HEK293 (cell line): Measurements from ENCODE around the gene LBH.

Experiments used
- CTCF ChIA-PET: fragments of 350-600 bp; formaldehyde crosslinking; extraction: SDS; loops from one replicate; lab custom pipeline; 2021; ENCODE audit warnings: antibody characterized with exemption; lab: Yijun Ruan, JAX
- POLR2A ChIA-PET: fragments of 300-600 bp; formaldehyde crosslinking; extraction: SDS; loops from one replicate; lab custom pipeline; 2020; ENCODE audit warnings: antibody characterized with exemption, inconsistent platforms; lab: Yijun Ruan, JAX
- H3K27ac ChIP-seq: fragments of 200-500 bp; sonication (Bioruptor generic); 2 replicates; pipeline ENCODE4 v1.5.1; 2014; ENCODE audit warnings: low read depth, low read length, control low read depth, inconsistent platforms; ENCODE audit errors: extremely low read depth
- H3K36me3 ChIP-seq, 2 experiments: fragments of 200-500 bp in 1 of 2; sonication (Bioruptor generic) in 1 of 2; 1 replicate in 1 of 2; 2 replicates in 1 of 2; pipeline ENCODE4 v1.5.1; 2014 to 2017; ENCODE audit warnings: inconsistent platforms in 2 of 2, low read length in 2 of 2; ENCODE audit not compliant: control insufficient read depth in 2 of 2, insufficient read depth in 1 of 2
- H3K4me1 ChIP-seq: fragments of 200-500 bp; sonication (Bioruptor generic); 2 replicates; pipeline ENCODE4 v1.5.1; 2014; ENCODE audit warnings: mild to moderate bottlenecking, low read length, inconsistent platforms; ENCODE audit not compliant: control insufficient read depth, insufficient read depth
- H3K4me3 ChIP-seq: 2 replicates; pipeline ENCODE4 v1.5.1; 2011; ENCODE audit warnings: low read depth, mild to moderate bottlenecking, control low read depth, low read length, moderate library complexity
- H3K9me3 ChIP-seq: fragments of 200-500 bp; sonication (Bioruptor generic); 2 replicates; pipeline ENCODE4 v1.5.1; 2014; ENCODE audit warnings: low read depth, low read length, inconsistent platforms; ENCODE audit not compliant: control insufficient read depth, insufficient read depth
- CTCF ChIP-seq: fragments of 450-650 bp; formaldehyde crosslinking; IDR thresholded peaks from 2 replicates; pipeline ENCODE4 v1.5.1; 2016; ENCODE audit warnings: missing biosample characterization, missing genetic modification characterization
- HOXA7 ChIP-seq: sonication (generic); formaldehyde crosslinking; IDR thresholded peaks from 2 replicates; pipeline ENCODE4 v1.8.1; 2022; ENCODE audit warnings: missing genetic modification reagents, borderline replicate concordance
- IKZF3 ChIP-seq: fragments of 450-650 bp; IDR thresholded peaks from 2 replicates; pipeline ENCODE4 v1.5.0; 2018; ENCODE audit warnings: missing biosample characterization, mild to moderate bottlenecking, missing genetic modification characterization, moderate library complexity
- PRDM10 ChIP-seq: fragments of 450-650 bp; formaldehyde crosslinking; IDR thresholded peaks from 2 replicates; pipeline ENCODE4 v1.5.1; 2016; ENCODE audit warnings: missing biosample characterization, missing genetic modification characterization
- REPIN1 ChIP-seq: fragments of 450-650 bp; formaldehyde crosslinking; IDR thresholded peaks from 2 replicates; pipeline ENCODE4 v1.5.1; 2017; ENCODE audit warnings: missing biosample characterization, missing genetic modification characterization, low read depth
- ZBTB17 ChIP-seq: fragments of 450-650 bp; formaldehyde crosslinking; IDR thresholded peaks from 2 replicates; pipeline ENCODE4 v1.5.1; 2016; ENCODE audit warnings: missing biosample characterization, missing genetic modification characterization
- ZIC2 ChIP-seq: fragments of 450-650 bp; formaldehyde crosslinking; IDR thresholded peaks from 2 replicates; pipeline ENCODE4 v1.5.1; 2016; ENCODE audit warnings: missing biosample characterization, missing genetic modification characterization
- ZNF248 ChIP-seq: fragments of 450-650 bp; formaldehyde crosslinking; IDR thresholded peaks from 2 replicates; pipeline ENCODE4 v1.5.1; 2017; ENCODE audit warnings: missing biosample characterization, missing genetic modification characterization
- ZNF311 ChIP-seq: fragments of 450-650 bp; formaldehyde crosslinking; IDR thresholded peaks from 2 replicates; pipeline ENCODE4 v1.5.1; 2017; ENCODE audit warnings: missing biosample characterization, missing genetic modification characterization, borderline replicate concordance
- ZNF423 ChIP-seq: fragments of 450-650 bp; formaldehyde crosslinking; IDR thresholded peaks from 2 replicates; pipeline ENCODE4 v1.5.1; 2016; ENCODE audit warnings: missing biosample characterization, missing genetic modification characterization
- ZNF518A ChIP-seq: fragments of 450-650 bp; formaldehyde crosslinking; conservative IDR thresholded peaks from 2 replicates; pipeline ENCODE4 v1.5.1; 2016; ENCODE audit warnings: low read depth, missing biosample characterization, missing genetic modification characterization
- ZNF654 ChIP-seq: fragments of 450-650 bp; formaldehyde crosslinking; IDR thresholded peaks from 2 replicates; pipeline ENCODE4 v1.5.1; 2016; ENCODE audit warnings: low read depth, missing biosample characterization, missing genetic modification characterization
- ZNF768 ChIP-seq: fragments of 450-650 bp; formaldehyde crosslinking; IDR thresholded peaks from 2 replicates; pipeline ENCODE4 v1.5.1; 2018; ENCODE audit warnings: missing biosample characterization, mild to moderate bottlenecking, missing genetic modification characterization
- TF ChIP-seq, protein P1 (sequence below): fragments of 450-650 bp; formaldehyde crosslinking; IDR thresholded peaks from 2 replicates; pipeline ENCODE4 v1.5.1; 2016; ENCODE audit warnings: missing biosample characterization, missing genetic modification characterization, low read depth

LBH gene

DNA sequence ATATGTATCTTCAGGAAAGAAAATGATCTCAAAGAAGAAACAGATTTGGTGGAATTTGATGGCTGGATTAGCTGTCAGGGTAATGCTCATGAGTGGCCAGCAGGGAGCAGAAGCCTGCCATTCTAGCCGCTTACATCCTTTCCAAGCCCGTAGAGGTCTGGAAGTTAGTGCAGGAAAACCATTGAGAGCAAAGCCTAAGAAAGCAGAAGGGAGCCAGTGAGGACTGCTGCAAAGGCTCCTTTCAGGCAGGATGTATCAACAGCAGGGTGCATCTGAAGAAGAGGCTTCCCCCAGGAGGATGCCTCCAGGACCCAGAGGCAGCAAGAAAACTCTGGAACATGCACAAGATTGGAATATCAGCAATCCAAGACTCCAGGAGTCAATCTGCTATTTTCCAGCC lies 22.9 kb upstream of the LBH start (continued):
- TF ChIP-seq, protein P1, sequence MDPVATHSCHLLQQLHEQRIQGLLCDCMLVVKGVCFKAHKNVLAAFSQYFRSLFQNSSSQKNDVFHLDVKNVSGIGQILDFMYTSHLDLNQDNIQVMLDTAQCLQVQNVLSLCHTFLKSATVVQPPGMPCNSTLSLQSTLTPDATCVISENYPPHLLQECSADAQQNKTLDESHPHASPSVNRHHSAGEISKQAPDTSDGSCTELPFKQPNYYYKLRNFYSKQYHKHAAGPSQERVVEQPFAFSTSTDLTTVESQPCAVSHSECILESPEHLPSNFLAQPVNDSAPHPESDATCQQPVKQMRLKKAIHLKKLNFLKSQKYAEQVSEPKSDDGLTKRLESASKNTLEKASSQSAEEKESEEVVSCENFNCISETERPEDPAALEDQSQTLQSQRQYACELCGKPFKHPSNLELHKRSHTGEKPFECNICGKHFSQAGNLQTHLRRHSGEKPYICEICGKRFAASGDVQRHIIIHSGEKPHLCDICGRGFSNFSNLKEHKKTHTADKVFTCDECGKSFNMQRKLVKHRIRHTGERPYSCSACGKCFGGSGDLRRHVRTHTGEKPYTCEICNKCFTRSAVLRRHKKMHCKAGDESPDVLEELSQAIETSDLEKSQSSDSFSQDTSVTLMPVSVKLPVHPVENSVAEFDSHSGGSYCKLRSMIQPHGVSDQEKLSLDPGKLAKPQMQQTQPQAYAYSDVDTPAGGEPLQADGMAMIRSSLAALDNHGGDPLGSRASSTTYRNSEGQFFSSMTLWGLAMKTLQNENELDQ (tag by site-specific recombination) = no peak
- no peak for TF ChIP-seq ZNF518A
- TF ChIP-seq ZNF654 (tag by site-specific recombination) = peak; percentile 77
- TF ChIP-seq IKZF3 (tag by site-specific recombination) = peak; percentile 45; the same call in 1 of the 2 replicates
- TF ChIP-seq ZNF311 (tag by site-specific recombination) = no peak
- TF ChIP-seq ZNF423 (tag by site-specific recombination) = no peak
- TF ChIP-seq ZNF248 = no peak
- TF ChIP-seq ZNF768 (tag by site-specific recombination) = no peak
- no peak for TF ChIP-seq ZIC2 (tag by site-specific recombination)
- TF ChIP-seq REPIN1 (tag by site-specific recombination) = no peak
- peak; percentile 55; the same call in 1 of the 2 replicates for TF ChIP-seq CTCF (tag by site-specific recombination)
- TF ChIP-seq HOXA7 (CRISPR knock-in tag) = no peak
- TF ChIP-seq ZBTB17 = peak; percentile 22; the same call in 1 of the 2 replicates

DNA sequence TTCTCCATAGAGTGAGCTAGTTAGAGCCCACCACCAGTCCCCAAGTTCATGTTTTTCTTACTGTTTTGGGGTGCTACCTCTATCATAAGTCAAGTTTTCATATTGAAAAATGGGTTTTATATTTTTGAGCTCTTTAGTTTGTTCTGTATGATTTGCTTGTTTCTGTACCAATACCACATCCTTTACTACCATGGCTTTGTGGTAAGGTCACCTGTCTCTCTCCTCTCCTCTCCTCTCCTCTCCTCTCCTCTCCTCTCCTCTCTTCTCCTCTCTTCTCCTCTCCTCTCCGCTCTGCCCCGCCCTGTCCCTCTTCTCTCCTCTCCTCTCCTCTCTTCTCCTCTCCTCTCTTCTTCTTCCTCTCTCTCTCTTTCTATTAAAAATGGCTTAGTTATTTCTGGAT lies 22.1 kb upstream of the LBH start:
- TF ChIP-seq PRDM10 (tag by site-specific recombination) = no peak
- ChIA-PET POLR2A (interaction anchor here (0.6 to 2.8 kb wide), 3 partner anchors 22 to 25 kb away, joined by 3 to 11 read pairs (median 6); partner anchors contain the start of gene LBH), CTCF (interaction anchor here (0.6 to 8.0 kb wide), 36 partner anchors 8 to 971 kb away, joined by 3 to 272 read pairs (median 4); partner anchors contain the start of gene LBH)

More for the DNA sequence above, 22.1 kb upstream of the LBH start:
- Histone ChIP-seq H3K4me3 (no peak overlapping the region), H3K4me1 (no peaks in the 10 kb centered on the region), H3K27ac (no peak overlapping the region), H3K9me3 (no peaks in the 10 kb centered on the region), H3K36me3 (no peaks in the 10 kb centered on the region)
